ENCODE results near the gene ZNF100.
A peak's percentile ranks its signal among the peaks of the same experiment; 100 is the strongest.
"Not testable (repeated sequence)": the region's sequence is repeated elsewhere in the genome, so short reads cannot be mapped to it uniquely, and the experiment has no call there.

Gene ZNF100

GRCh38 chr19:21767065-21767800 lies at the start of gene ZNF100:
Gene ZNF100 (minus strand): TSS chr19:21767579. CDS start chr19:21767429, 150 bp downstream.
- peak; percentile 95 for DNase-seq (ENCODE audit: low spot score)

GRCh38 chr19:21812448-21812847 lies 45.1 kb upstream of the ZNF100 start:
- DNase-seq (ENCODE audit: low spot score): no peak

- not testable (repeated sequence) for DNase-seq (ENCODE audit: low spot score)
These were observed 41.1 kb upstream of the ZNF100 start for GRCh38 chr19:21808400-21809000.

GRCh38 chr19:21789466-21790085 lies 22.2 kb upstream of the ZNF100 start:
- no peak for DNase-seq (ENCODE audit: low spot score)

- DNase-seq (ENCODE audit: low spot score): no peak
These were observed 19.6 kb upstream of the ZNF100 start for GRCh38 chr19:21786936-21787335.

- DNase-seq (ENCODE audit: low spot score): not testable (repeated sequence)
These were observed 8.4 kb upstream of the ZNF100 start for GRCh38 chr19:21775792-21776191.

- not testable (repeated sequence) for DNase-seq (ENCODE audit: low spot score)
These were observed 694 bp downstream of the ZNF100 start for GRCh38 chr19:21766705-21767064.

- no peak for DNase-seq (ENCODE audit: low spot score)
These were observed 2.2 kb downstream of the ZNF100 start for GRCh38 chr19:21765151-21765550.

- not testable (repeated sequence) for DNase-seq (ENCODE audit: low spot score)
These were observed 5.8 kb downstream of the ZNF100 start for GRCh38 chr19:21761547-21761946.

- DNase-seq (ENCODE audit: low spot score): no peak
These were observed 9.1 kb downstream of the ZNF100 start for GRCh38 chr19:21758296-21758695.

GRCh38 chr19:21755555-21755954 lies 11.8 kb downstream of the ZNF100 start:
- DNase-seq (ENCODE audit: low spot score): not testable (repeated sequence)

- DNase-seq (ENCODE audit: low spot score): no peak
These were observed 16.0 kb downstream of the ZNF100 start for GRCh38 chr19:21751384-21751783.

- no peak for DNase-seq (ENCODE audit: low spot score)
These were observed 16.7 kb downstream of the ZNF100 start for GRCh38 chr19:21750586-21751128.

- no peak for DNase-seq (ENCODE audit: low spot score)
These were observed 18.3 kb downstream of the ZNF100 start for GRCh38 chr19:21749090-21749489.

GRCh38 chr19:21748088-21748487 lies 19.3 kb downstream of the ZNF100 start:
- no peak for DNase-seq (ENCODE audit: low spot score)

GRCh38 chr19:21740559-21740958 lies 26.8 kb downstream of the ZNF100 start:
- no peak for DNase-seq (ENCODE audit: low spot score)

GRCh38 chr19:21726942-21727747 lies 40.2 kb downstream of the ZNF100 start:
- DNase-seq (ENCODE audit: low spot score): not testable (repeated sequence)

- DNase-seq (ENCODE audit: low spot score): no peak
These were observed 53.6 kb downstream of the ZNF100 start for GRCh38 chr19:21713761-21714160.

GRCh38 chr19:21709464-21709863 lies 57.9 kb downstream of the ZNF100 start:
- DNase-seq (ENCODE audit: low spot score): no peak

GRCh38 chr19:21707878-21708277 lies 59.5 kb downstream of the ZNF100 start:
- not testable (repeated sequence) for DNase-seq (ENCODE audit: low spot score)

GRCh38 chr19:21707065-21707464 lies 60.3 kb downstream of the ZNF100 start:
- DNase-seq (ENCODE audit: low spot score): no peak

- DNase-seq (ENCODE audit: low spot score): no peak
These were observed 62.0 kb downstream of the ZNF100 start for GRCh38 chr19:21705393-21705792.
